ENCODE data around the gene CABP1. TPM values are rescaled to one million over a fixed set of nuclear protein-coding genes. Genes with fewer than 3 reads are reported as not detected.

CABP1 gene
- total and polyA plus RNA-seq, 4 donors, result 0.05 to 0.12 (median 0.08) TPM; not detected in 1

DNA sequence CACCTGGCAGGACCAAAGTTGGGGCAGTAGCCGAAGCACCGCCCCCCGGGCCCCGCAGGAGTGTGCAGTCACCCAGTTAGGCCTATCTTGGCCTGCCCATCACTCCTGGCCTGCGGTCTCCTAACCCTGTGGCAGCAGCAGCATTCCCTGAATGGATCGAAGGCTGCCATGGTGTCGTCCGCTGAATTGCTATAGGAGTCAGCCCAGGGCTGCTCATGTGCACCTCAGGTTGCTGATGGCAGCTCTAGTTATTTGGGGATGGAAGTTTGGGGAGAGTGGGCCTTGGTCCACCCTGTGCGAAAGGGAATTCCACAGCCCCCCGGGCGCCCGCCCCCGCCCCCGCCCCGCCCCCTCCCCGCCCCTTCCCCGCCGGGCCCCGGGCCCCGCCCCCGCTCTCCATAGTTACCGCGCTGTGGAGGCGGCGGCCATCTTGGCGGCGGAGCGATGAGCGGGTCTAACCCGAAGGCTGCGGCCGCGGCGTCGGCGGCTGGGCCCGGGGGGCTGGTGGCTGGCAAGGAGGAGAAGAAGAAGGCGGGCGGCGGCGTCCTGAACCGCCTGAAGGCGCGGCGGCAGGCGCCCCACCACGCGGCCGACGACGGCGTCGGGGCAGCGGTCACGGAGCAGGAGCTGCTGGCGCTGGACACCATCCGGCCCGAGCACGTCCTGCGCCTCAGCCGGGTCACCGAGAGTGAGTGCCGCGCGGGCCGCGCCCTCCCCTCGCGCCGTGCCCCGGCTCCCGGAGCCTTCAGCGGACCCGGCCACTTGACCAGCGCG lies 69.8 kb downstream of the CABP1 start, which contains the start of gene UNC119B:
Gene UNC119B (plus strand): TSS at position 428 of the 774 bp plus-strand sequence. CDS start 17 bp downstream, at position 445.
- WGBS, result under 1% methylated on average over 76 of the region's 76 CpGs
- H3K27me3 ChIP-seq (ENCODE audit: control insufficient read depth in 4 of 4, insufficient read depth in 4 of 4, low read length in 3 of 4), result no peaks in the 10 kb centered on the region

DNA sequence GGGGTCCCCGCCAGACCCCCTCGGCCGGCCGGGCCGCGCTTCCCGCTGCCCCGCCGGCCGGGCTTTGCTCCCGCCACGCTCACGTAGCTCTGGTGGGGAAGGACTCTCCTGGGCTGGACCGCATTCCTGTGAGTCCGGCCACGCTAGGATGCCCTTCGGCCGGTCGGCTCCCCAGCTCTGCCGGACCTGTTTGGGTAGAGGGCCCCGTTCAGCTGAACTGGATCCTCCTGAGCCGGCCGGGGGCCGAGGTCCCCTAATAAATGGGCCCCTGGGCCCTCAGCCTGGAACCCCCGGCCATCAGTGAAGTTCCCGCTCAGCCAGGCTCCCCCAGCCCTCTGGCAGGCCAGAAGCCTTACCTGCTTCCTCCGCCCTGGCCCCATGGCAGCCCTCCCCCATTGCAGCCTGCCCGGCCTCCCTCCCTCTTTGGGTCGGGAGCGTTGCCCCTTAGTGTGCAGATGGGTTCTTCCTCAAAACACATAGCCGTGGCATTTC lies 70.4 kb downstream of the CABP1 start:
- under 1% methylated on average over 31 of the region's 31 CpGs for WGBS
- peak overlapping the region; percentile 81 to 83 for H3K27ac ChIP-seq (ENCODE audit: low read depth in 1 of 2, low read length in 2 of 2)

More for the DNA sequence above, 69.8 kb downstream of the CABP1 start, which contains the start of gene UNC119B:
- peak within 1 kb of the TSS; percentile 81 to 83 for H3K27ac ChIP-seq (ENCODE audit: low read depth in 1 of 2, low read length in 2 of 2)
- peaks cover 6 to 10% (median 7%) of the 10 kb centered on the region in 4 donors for H3K36me3 ChIP-seq (ENCODE audit: control insufficient read depth in 4 of 4, insufficient read depth in 3 of 4, low read depth in 1 of 4, low read length in 3 of 4)
- peak; percentile 77 for DNase-seq (ENCODE audit: low spot score)
- H3K4me3 ChIP-seq (ENCODE audit: low read depth in 1 of 3, low read length in 3 of 3), result peak within 1 kb of the TSS; percentile 70 to 94 (median 91)
- peaks cover 2 to 22% (median 14%) of the 10 kb centered on the region in 4 donors for H3K4me1 ChIP-seq (ENCODE audit: control insufficient read depth in 4 of 4, insufficient read depth in 4 of 4, low read length in 3 of 4)
- H3K9me3 ChIP-seq (ENCODE audit: control insufficient read depth in 4 of 4, low read length in 3 of 4), result no peaks in the 10 kb centered on the region
- H3K9ac ChIP-seq (ENCODE audit: low read depth in 1 of 2, low read length in 2 of 2), result peak within 1 kb of the TSS; percentile 38 to 72
- TF ChIP-seq TAF1 (conservative IDR thresholded peaks at IDR 0.05) (no peak), RXRA (IDR thresholded peaks at IDR 0.05) (no peak), EGR1 (IDR thresholded peaks at IDR 0.05; ENCODE audit: low read depth in 2 of 2) (no peak), YY1 (IDR thresholded peaks at IDR 0.05) (peak; percentile 74)

DNA sequence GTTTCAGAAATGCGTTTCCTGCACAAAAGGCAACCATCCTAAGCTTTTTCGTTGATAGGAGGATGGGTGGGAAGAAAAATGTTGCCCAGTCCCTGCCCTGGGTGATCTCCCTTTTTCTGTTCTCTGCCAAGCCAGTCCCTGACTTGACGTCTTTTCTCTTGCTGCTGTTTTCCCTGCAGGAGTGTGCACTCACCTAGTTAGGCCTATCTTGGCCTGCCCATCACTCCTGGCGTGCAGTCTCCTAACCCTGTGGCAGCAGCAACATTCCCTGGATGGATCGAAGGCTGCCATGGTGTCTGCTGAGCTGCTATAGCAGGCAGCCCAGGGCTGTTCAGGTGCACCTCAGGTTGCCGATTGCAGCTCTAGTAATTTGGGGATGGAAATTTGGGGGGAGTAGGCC lies 71.0 kb downstream of the CABP1 start:
- Histone ChIP-seq H3K9ac (ENCODE audit: low read depth in 1 of 2, low read length in 2 of 2) (peak overlapping the region; percentile 38 to 72), H3K27ac (ENCODE audit: low read depth in 1 of 2, low read length in 2 of 2) (no peak overlapping the region), H3K36me3 (ENCODE audit: control insufficient read depth in 4 of 4, insufficient read depth in 3 of 4, low read depth in 1 of 4, low read length in 3 of 4) (peaks cover 6 to 16% (median 10%) of the 10 kb centered on the region in 4 donors), H3K4me1 (ENCODE audit: control insufficient read depth in 4 of 4, insufficient read depth in 4 of 4, low read length in 3 of 4) (peaks cover 2 to 19% (median 14%) of the 10 kb centered on the region in 4 donors), H3K4me3 (ENCODE audit: low read depth in 1 of 3, low read length in 3 of 3) (peak overlapping the region; percentile 70 to 94 (median 91)), H3K9me3 (ENCODE audit: control insufficient read depth in 4 of 4, low read length in 3 of 4) (no peaks in the 10 kb centered on the region), H3K27me3 (ENCODE audit: control insufficient read depth in 4 of 4, insufficient read depth in 4 of 4, low read length in 3 of 4) (no peaks in the 10 kb centered on the region)
- TF ChIP-seq, protein P1, sequence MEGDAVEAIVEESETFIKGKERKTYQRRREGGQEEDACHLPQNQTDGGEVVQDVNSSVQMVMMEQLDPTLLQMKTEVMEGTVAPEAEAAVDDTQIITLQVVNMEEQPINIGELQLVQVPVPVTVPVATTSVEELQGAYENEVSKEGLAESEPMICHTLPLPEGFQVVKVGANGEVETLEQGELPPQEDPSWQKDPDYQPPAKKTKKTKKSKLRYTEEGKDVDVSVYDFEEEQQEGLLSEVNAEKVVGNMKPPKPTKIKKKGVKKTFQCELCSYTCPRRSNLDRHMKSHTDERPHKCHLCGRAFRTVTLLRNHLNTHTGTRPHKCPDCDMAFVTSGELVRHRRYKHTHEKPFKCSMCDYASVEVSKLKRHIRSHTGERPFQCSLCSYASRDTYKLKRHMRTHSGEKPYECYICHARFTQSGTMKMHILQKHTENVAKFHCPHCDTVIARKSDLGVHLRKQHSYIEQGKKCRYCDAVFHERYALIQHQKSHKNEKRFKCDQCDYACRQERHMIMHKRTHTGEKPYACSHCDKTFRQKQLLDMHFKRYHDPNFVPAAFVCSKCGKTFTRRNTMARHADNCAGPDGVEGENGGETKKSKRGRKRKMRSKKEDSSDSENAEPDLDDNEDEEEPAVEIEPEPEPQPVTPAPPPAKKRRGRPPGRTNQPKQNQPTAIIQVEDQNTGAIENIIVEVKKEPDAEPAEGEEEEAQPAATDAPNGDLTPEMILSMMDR (IDR thresholded peaks at IDR 0.05; ENCODE audit: low read depth, low read length, missing input control), result no peak
- no peak for TF ChIP-seq RAD21 (IDR thresholded peaks at IDR 0.05)
- no peak for TF ChIP-seq GABPA (IDR thresholded peaks at IDR 0.05 in 1 of 2, conservative IDR thresholded peaks at IDR 0.05 in 1 of 2)
- no peak for TF ChIP-seq HNF4G (IDR thresholded peaks at IDR 0.05)
- no peak for DNase-seq (ENCODE audit: low spot score)
- WGBS, result 46% methylated on average over 6 of the region's 6 CpGs

More for the DNA sequence above, 70.4 kb downstream of the CABP1 start:
- no peaks in the 10 kb centered on the region for H3K9me3 ChIP-seq (ENCODE audit: control insufficient read depth in 4 of 4, low read length in 3 of 4)
- H3K36me3 ChIP-seq (ENCODE audit: control insufficient read depth in 4 of 4, insufficient read depth in 3 of 4, low read depth in 1 of 4, low read length in 3 of 4), result peaks cover 6 to 12% (median 7%) of the 10 kb centered on the region in 4 donors
- TF ChIP-seq HNF4A (conservative IDR thresholded peaks at IDR 0.05), result no peak
- TF ChIP-seq, protein P2, sequence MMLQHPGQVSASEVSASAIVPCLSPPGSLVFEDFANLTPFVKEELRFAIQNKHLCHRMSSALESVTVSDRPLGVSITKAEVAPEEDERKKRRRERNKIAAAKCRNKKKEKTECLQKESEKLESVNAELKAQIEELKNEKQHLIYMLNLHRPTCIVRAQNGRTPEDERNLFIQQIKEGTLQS (IDR thresholded peaks at IDR 0.05), result no peak
- TF ChIP-seq RAD21 (IDR thresholded peaks at IDR 0.05), result no peak
- TF ChIP-seq EGR1 (IDR thresholded peaks at IDR 0.05; ENCODE audit: low read depth in 2 of 2), result no peak
- TF ChIP-seq SP1 (IDR thresholded peaks at IDR 0.05), result no peak
- no peak for TF ChIP-seq FOXA1 (IDR thresholded peaks at IDR 0.05)
- no peak for TF ChIP-seq NR2F2 (IDR thresholded peaks at IDR 0.05)
- no peak for TF ChIP-seq FOXA2 (IDR thresholded peaks at IDR 0.05)
- H3K9ac ChIP-seq (ENCODE audit: low read depth in 1 of 2, low read length in 2 of 2), result peak overlapping the region; percentile 38 to 72
- H3K27me3 ChIP-seq (ENCODE audit: control insufficient read depth in 4 of 4, insufficient read depth in 4 of 4, low read length in 3 of 4), result no peaks in the 10 kb centered on the region
- peaks cover 2 to 19% (median 14%) of the 10 kb centered on the region in 4 donors for H3K4me1 ChIP-seq (ENCODE audit: control insufficient read depth in 4 of 4, insufficient read depth in 4 of 4, low read length in 3 of 4)
- no peak for DNase-seq (ENCODE audit: low spot score)
- peak overlapping the region; percentile 70 to 94 (median 91) for H3K4me3 ChIP-seq (ENCODE audit: low read depth in 1 of 3, low read length in 3 of 3)
